H9 (cell line): Measurements from ENCODE around the gene NSMCE4A. TPM values are rescaled to one million over a fixed set of nuclear protein-coding genes. Genes with fewer than 3 reads are reported as not detected.

Source experiments
- DNase-seq: peaks from one replicate; pipeline ENCODE4 v3.0.0-alpha.2; 2017
- H2AFZ ChIP-seq: one replicate; pipeline ENCODE4 v1.6.1; 2013; ENCODE audit warnings: mild to moderate bottlenecking, low read length, control low read depth, moderate library complexity
- H2AK5ac ChIP-seq: 2 replicates; pipeline ENCODE4 v1.6.1; 2013; ENCODE audit warnings: low read length, control low read depth, mixed read lengths; ENCODE audit not compliant: insufficient read length
- H2BK120ac ChIP-seq: one replicate; pipeline ENCODE4 v1.6.1; 2013; ENCODE audit warnings: low read depth, mild to moderate bottlenecking, low read length, control low read depth, inconsistent platforms; ENCODE audit not compliant: poor library complexity, severe bottlenecking
- H2BK12ac ChIP-seq: 2 replicates; pipeline ENCODE4 v1.6.1; 2013; ENCODE audit warnings: low read length, control low read depth, mixed read lengths, low read depth; ENCODE audit not compliant: insufficient read length
- H2BK15ac ChIP-seq: 2 replicates; pipeline ENCODE4 v1.6.1; 2013; ENCODE audit warnings: low read depth, low read length, control low read depth
- H2BK20ac ChIP-seq: one replicate; pipeline ENCODE4 v1.6.1; 2013; ENCODE audit warnings: low read depth, mild to moderate bottlenecking, low read length, control low read depth, inconsistent platforms; ENCODE audit not compliant: poor library complexity, severe bottlenecking
- H2BK5ac ChIP-seq: 2 replicates; pipeline ENCODE4 v1.6.1; 2013; ENCODE audit warnings: low read length, control low read depth, mixed read lengths; ENCODE audit not compliant: insufficient read length
- H3K14ac ChIP-seq: 2 replicates; pipeline ENCODE4 v1.6.1; 2013; ENCODE audit warnings: low read length, control low read depth; ENCODE audit not compliant: insufficient read depth
- H3K18ac ChIP-seq: 2 replicates; pipeline ENCODE4 v1.6.1; 2013; ENCODE audit warnings: low read depth, mild to moderate bottlenecking, mixed read lengths, low read length, control low read depth; ENCODE audit not compliant: insufficient read length
- H3K23ac ChIP-seq: 2 replicates; pipeline ENCODE4 v1.6.1; 2013; ENCODE audit warnings: low read length, control low read depth, mixed read lengths, low read depth; ENCODE audit not compliant: insufficient read length
- H3K23me2 ChIP-seq: 2 replicates; pipeline ENCODE4 v1.6.1; 2013; ENCODE audit warnings: low read depth, mild to moderate bottlenecking, mixed read lengths, low read length, control low read depth; ENCODE audit not compliant: insufficient read length, poor library complexity, severe bottlenecking
- H3K27ac ChIP-seq: 2 replicates; pipeline ENCODE4 v1.5.1; 2013; ENCODE audit warnings: low read length, control low read depth, mixed read lengths, low read depth; ENCODE audit not compliant: insufficient read length
- H3K27me3 ChIP-seq: 2 replicates; pipeline ENCODE4 v1.6.1; 2013; ENCODE audit warnings: low read length, control low read depth, inconsistent platforms; ENCODE audit not compliant: insufficient read depth
- H3K4ac ChIP-seq: 2 replicates; pipeline ENCODE4 v1.6.1; 2013; ENCODE audit warnings: low read depth, mild to moderate bottlenecking, control low read depth, inconsistent platforms, low read length, moderate library complexity
- H3K4me1 ChIP-seq: 2 replicates; pipeline ENCODE4 v1.6.1; 2013; ENCODE audit warnings: low read length, control low read depth, inconsistent platforms; ENCODE audit not compliant: insufficient read depth
- H3K4me2 ChIP-seq: 2 replicates; pipeline ENCODE4 v1.6.1; 2013; ENCODE audit warnings: low read length, control low read depth, mixed read lengths; ENCODE audit not compliant: insufficient read length, insufficient read depth
- H3K56ac ChIP-seq: 2 replicates; pipeline ENCODE4 v1.6.1; 2013; ENCODE audit warnings: low read depth, mild to moderate bottlenecking, mixed read lengths, low read length, control low read depth; ENCODE audit not compliant: insufficient read length
- H3K79me1 ChIP-seq: 2 replicates; pipeline ENCODE4 v1.6.1; 2013; ENCODE audit warnings: low read depth, mild to moderate bottlenecking, moderate library complexity, low read length, control low read depth, inconsistent platforms; ENCODE audit not compliant: insufficient read depth, poor library complexity, severe bottlenecking
- H3K79me2 ChIP-seq: 2 replicates; pipeline ENCODE4 v1.6.1; 2013; ENCODE audit warnings: low read length, control low read depth, inconsistent platforms; ENCODE audit not compliant: insufficient read depth
- H3K9ac ChIP-seq: 2 replicates; pipeline ENCODE4 v1.6.1; 2013; ENCODE audit warnings: low read length, control low read depth, mixed read lengths; ENCODE audit not compliant: insufficient read length; ENCODE audit errors: extremely low read depth
- H3K9me3 ChIP-seq: one replicate; pipeline ENCODE4 v1.6.1; 2013; ENCODE audit warnings: low read depth, low read length, inconsistent platforms; ENCODE audit not compliant: control insufficient read depth
- H3T11ph ChIP-seq: one replicate; pipeline ENCODE4 v1.6.1; 2013; ENCODE audit warnings: mild to moderate bottlenecking, low read length, control low read depth, inconsistent platforms
- H4K20me1 ChIP-seq: one replicate; pipeline ENCODE4 v1.6.1; 2013; ENCODE audit not compliant: control insufficient read depth, insufficient read length, insufficient read depth
- H4K5ac ChIP-seq: 2 replicates; pipeline ENCODE4 v1.6.1; 2013; ENCODE audit warnings: low read depth, mild to moderate bottlenecking, mixed read lengths, low read length, control low read depth; ENCODE audit not compliant: insufficient read length
- H4K8ac ChIP-seq: replicated peaks from 2 replicates; pipeline ENCODE4 v1.6.1; 2013; ENCODE audit warnings: low read length, control low read depth, mixed read lengths, low read depth; ENCODE audit not compliant: insufficient read length
- H4K91ac ChIP-seq: 2 replicates; pipeline ENCODE4 v1.6.1; 2013; ENCODE audit warnings: low read depth, mild to moderate bottlenecking, moderate library complexity, mixed read lengths, low read length, control low read depth; ENCODE audit not compliant: insufficient read length
- H3K27ac Mint-ChIP-seq, 3 experiments: 2 replicates in 2 of 3; 3 replicates in 1 of 3; pipeline ENCODE4 v1.8.0; 2020 to 2021; ENCODE audit warnings: mixed read lengths in 3 of 3, mild to moderate bottlenecking in 1 of 3, moderate library complexity in 1 of 3
- H3K27me3 Mint-ChIP-seq: 2 replicates; pipeline ENCODE4 v1.8.0; 2021; ENCODE audit warnings: low read depth, mild to moderate bottlenecking, moderate library complexity, mixed read lengths
- H3K36me3 Mint-ChIP-seq, 3 experiments: 2 replicates in 2 of 3; 3 replicates in 1 of 3; pipeline ENCODE4 v1.8.0; 2020 to 2021; ENCODE audit warnings: low read depth in 3 of 3, mixed read lengths in 3 of 3; ENCODE audit not compliant: insufficient read depth in 1 of 3
- H3K4me1 Mint-ChIP-seq, 2 experiments: 2 replicates each; pipeline ENCODE4 v1.8.0; 2020; ENCODE audit warnings: mixed read lengths in 2 of 2
- H3K4me3 Mint-ChIP-seq, 2 experiments: 2 replicates in 1 of 2; 3 replicates in 1 of 2; pipeline ENCODE4 v1.8.0; 2020 to 2021; ENCODE audit warnings: mild to moderate bottlenecking in 2 of 2, mixed read lengths in 2 of 2, moderate library complexity in 1 of 2
- H3K9me3 Mint-ChIP-seq, 2 experiments: 2 replicates in 1 of 2; 3 replicates in 1 of 2; pipeline ENCODE4 v1.8.0; 2020; ENCODE audit warnings: mild to moderate bottlenecking in 2 of 2, mixed read lengths in 2 of 2, moderate library complexity in 1 of 2
- WGBS: extraction: QIAGEN DNeasy Blood & Tissue Kit; methylation state at CpG from one replicate; pipeline ENCODE4 v1.1.7; 2013; ENCODE audit warnings: missing lambda C conversion rate, low lambda C conversion rate, mixed read lengths; ENCODE audit not compliant: insufficient read length; ENCODE audit errors: extremely low coverage; 5-methylcytosine and 5-hydroxymethylcytosine counted together
- total RNA-seq: library from RNA; stranded (reverse); gene quantifications from 2 replicates; pipeline ENCODE4 v1.2.1, GENCODE V29; 2021
- TF ChIP-seq, protein P1 (sequence below): fragments of 200-600 bp; sonication (generic); conservative IDR thresholded peaks from 3 replicates; pipeline ENCODE4 v1.8.0; 2021; ENCODE audit warnings: antibody characterized with exemption, mild to moderate bottlenecking

NSMCE4A gene
- total RNA-seq, 1 experiment from 2014 or later = 59.0 TPM

DNA sequence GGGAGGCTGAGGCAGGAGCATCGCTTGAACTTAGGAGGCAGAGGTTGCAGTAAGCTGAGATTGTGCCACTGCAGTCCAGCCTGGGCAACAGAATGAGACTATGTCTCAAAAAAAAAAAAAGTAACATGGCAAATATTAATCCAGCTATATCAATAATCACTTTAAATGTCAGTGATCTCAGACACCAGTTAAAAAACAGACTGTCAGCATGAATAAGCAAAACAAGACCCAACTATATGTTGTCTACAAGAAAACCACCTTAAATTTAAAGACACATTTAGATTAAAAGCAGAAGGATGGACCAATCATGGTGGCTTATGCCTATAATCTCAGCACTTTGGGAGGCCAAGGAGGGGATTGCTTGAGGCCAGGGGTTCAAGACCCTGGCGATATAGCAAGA is 38.7 kb downstream of the NSMCE4A start:
- Histone ChIP-seq H3K79me1 (no peaks in the 10 kb centered on the region), H2BK5ac (no peak overlapping the region), H3K14ac (no peak overlapping the region), H4K91ac (no peak overlapping the region), H2BK12ac (no peak overlapping the region), H3K56ac (no peak overlapping the region), H2BK20ac (no peak overlapping the region), H3K18ac (no peak overlapping the region), H3K4ac (no peak overlapping the region), H3K23me2 (no peaks in the 10 kb centered on the region), H3K27me3 (no peaks in the 10 kb centered on the region), H4K20me1 (no peaks in the 10 kb centered on the region), H2AK5ac (no peak overlapping the region), H3K79me2 (no peaks in the 10 kb centered on the region), H2BK15ac (no peak overlapping the region), H2AFZ (no peak overlapping the region), H3K9ac (no peak overlapping the region), H3K4me2 (no peak overlapping the region), H3K4me1 (no peaks in the 10 kb centered on the region), H3K9me3 (no peaks in the 10 kb centered on the region), H3T11ph (no peak overlapping the region), H2BK120ac (no peak overlapping the region), H3K23ac (no peak overlapping the region), H4K5ac (no peak overlapping the region), H4K8ac (no peak overlapping the region), H3K27ac (no peak overlapping the region)
- Mint-ChIP-seq H3K36me3 (peaks cover 2 to 21% (median 5%) of the 10 kb centered on the region in 3 experiments; a peak in 5 of 7 replicates), H3K4me3 (no peak overlapping the region), H3K27me3 (no peaks in the 10 kb centered on the region), H3K9me3 (peaks cover 2 to 11% of the 10 kb centered on the region in 2 experiments; a peak in 3 of 5 replicates), H3K27ac (no peak overlapping the region), H3K4me1 (peaks cover 4 to 5% of the 10 kb centered on the region in 2 experiments)
- DNase-seq = no peak
- TF ChIP-seq, protein P1, sequence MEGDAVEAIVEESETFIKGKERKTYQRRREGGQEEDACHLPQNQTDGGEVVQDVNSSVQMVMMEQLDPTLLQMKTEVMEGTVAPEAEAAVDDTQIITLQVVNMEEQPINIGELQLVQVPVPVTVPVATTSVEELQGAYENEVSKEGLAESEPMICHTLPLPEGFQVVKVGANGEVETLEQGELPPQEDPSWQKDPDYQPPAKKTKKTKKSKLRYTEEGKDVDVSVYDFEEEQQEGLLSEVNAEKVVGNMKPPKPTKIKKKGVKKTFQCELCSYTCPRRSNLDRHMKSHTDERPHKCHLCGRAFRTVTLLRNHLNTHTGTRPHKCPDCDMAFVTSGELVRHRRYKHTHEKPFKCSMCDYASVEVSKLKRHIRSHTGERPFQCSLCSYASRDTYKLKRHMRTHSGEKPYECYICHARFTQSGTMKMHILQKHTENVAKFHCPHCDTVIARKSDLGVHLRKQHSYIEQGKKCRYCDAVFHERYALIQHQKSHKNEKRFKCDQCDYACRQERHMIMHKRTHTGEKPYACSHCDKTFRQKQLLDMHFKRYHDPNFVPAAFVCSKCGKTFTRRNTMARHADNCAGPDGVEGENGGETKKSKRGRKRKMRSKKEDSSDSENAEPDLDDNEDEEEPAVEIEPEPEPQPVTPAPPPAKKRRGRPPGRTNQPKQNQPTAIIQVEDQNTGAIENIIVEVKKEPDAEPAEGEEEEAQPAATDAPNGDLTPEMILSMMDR = no peak
- no CpG with 5 or more reads among the region's 2 CpGs for WGBS
